Lower lobe of right lung (tissue), 2 donors: ENCODE results near the gene PAQR5. TPM values are rescaled to one million over a fixed set of nuclear protein-coding genes. Genes with fewer than 3 reads are reported as not detected.

Experiments
- ATAC-seq, 2 donors: fragments of 200-7000 bp; cut with Tn5 transposase; one replicate each; pipeline ENCODE4 v1.9.1; 2020 to 2022; ENCODE audit warnings: mild to moderate bottlenecking in 2 of 2, moderate library complexity in 2 of 2
- DNase-seq: peaks from one replicate; pipeline ENCODE4 v3.0.0-alpha.2; 2020
- H3K27ac ChIP-seq: fragments of 200-600 bp; one replicate; pipeline ENCODE4 v1.8.0; 2022
- H3K27me3 ChIP-seq: fragments of 200-600 bp; one replicate; pipeline ENCODE4 v1.8.0; 2022; ENCODE audit warnings: low read depth
- H3K36me3 ChIP-seq: fragments of 200-600 bp; one replicate; pipeline ENCODE4 v1.8.0; 2022; ENCODE audit warnings: mild to moderate bottlenecking
- H3K4me1 ChIP-seq: fragments of 200-600 bp; one replicate; pipeline ENCODE4 v1.8.0; 2022
- H3K4me3 ChIP-seq: fragments of 200-600 bp; one replicate; pipeline ENCODE4 v1.8.0; 2022; ENCODE audit warnings: mild to moderate bottlenecking
- H3K9me3 ChIP-seq: fragments of 200-600 bp; one replicate; pipeline ENCODE4 v1.8.0; 2022
- intact Hi-C: fragments of 100-400 bp; cut with DNase I; formaldehyde crosslinking; loops from one replicate; pipeline ENCODE4 v1.11.0; 2022
- total RNA-seq: library from RNA; stranded (reverse); fragmentation: NEBNext Ultra II Directional; extraction: Animal tissue kit (Norgen Biotek cat#: 25700); gene quantifications from one replicate; pipeline ENCODE4 v1.2.1, GENCODE V29; 2021
- TF ChIP-seq, protein P1 (sequence below): fragments of 200-600 bp; IDR thresholded peaks from one replicate; pipeline ENCODE4 v1.8.0; 2022; ENCODE audit warnings: antibody characterized with exemption, mild to moderate bottlenecking
- donor health status: DM: no; HTN: yes; CAD: no; lungs with severe emphysema.

The PAQR5 gene
- total RNA-seq, 1 donor from 2014 or later = 30.6 TPM

DNA sequence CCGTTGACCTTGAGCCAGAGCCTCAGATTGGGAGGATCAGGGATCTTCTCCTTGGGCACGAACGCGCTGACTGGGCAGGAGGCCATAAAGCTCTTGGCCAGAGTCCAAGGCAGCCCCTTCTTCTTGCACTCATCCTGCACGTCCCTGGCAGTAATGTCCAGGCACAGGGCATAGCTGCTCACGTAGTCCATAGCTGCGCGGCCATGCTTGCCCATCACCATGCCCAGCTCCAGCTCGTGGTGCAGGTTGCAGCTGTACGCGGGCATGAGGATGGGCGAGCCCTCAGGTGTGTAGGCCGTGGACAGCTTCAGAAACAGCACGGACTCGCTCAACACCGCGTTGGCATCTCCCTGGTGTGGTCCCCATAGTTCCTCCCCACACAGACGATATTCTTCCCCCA, 136.0 kb downstream of the PAQR5 start:
- no peaks in the 10 kb centered on the region for H3K4me1 ChIP-seq
- TF ChIP-seq, protein P1, sequence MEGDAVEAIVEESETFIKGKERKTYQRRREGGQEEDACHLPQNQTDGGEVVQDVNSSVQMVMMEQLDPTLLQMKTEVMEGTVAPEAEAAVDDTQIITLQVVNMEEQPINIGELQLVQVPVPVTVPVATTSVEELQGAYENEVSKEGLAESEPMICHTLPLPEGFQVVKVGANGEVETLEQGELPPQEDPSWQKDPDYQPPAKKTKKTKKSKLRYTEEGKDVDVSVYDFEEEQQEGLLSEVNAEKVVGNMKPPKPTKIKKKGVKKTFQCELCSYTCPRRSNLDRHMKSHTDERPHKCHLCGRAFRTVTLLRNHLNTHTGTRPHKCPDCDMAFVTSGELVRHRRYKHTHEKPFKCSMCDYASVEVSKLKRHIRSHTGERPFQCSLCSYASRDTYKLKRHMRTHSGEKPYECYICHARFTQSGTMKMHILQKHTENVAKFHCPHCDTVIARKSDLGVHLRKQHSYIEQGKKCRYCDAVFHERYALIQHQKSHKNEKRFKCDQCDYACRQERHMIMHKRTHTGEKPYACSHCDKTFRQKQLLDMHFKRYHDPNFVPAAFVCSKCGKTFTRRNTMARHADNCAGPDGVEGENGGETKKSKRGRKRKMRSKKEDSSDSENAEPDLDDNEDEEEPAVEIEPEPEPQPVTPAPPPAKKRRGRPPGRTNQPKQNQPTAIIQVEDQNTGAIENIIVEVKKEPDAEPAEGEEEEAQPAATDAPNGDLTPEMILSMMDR = no peak
- intact Hi-C loops = no loop called here
- H3K9me3 ChIP-seq = no peaks in the 10 kb centered on the region
- H3K27me3 ChIP-seq = no peaks in the 10 kb centered on the region
- H3K36me3 ChIP-seq = no peaks in the 10 kb centered on the region
- H3K27ac ChIP-seq = no peak overlapping the region
- ATAC-seq (no peak), DNase-seq (no peak)
- no peak overlapping the region for H3K4me3 ChIP-seq

DNA sequence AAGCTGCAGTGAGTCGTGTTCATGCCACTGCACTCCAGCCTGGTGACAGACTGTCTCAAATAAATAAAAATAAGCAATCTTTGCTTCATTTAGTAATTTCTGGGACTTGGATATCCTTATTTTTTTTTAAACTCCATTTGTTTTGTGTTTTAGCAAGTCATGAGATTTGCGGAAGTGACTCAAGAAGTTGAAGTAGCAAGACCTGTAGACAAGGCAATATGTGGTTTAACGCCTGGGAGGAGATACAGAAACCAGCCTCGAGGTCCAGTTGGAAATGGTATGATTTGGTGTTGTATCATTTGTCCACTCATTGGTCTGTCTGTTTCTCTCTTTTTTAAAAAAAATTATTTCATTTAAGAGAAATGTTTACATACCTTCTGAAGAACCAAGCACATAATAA, 137.3 kb downstream of the PAQR5 start:
- Histone ChIP-seq H3K4me3 (no peak overlapping the region), H3K9me3 (no peaks in the 10 kb centered on the region), H3K27me3 (no peaks in the 10 kb centered on the region), H3K4me1 (no peaks in the 10 kb centered on the region), H3K36me3 (no peaks in the 10 kb centered on the region), H3K27ac (no peak overlapping the region)
- intact Hi-C loops = no loop called here
- TF ChIP-seq, protein P1 = no peak
- no peak for DNase-seq
- ATAC-seq = no peak

DNA sequence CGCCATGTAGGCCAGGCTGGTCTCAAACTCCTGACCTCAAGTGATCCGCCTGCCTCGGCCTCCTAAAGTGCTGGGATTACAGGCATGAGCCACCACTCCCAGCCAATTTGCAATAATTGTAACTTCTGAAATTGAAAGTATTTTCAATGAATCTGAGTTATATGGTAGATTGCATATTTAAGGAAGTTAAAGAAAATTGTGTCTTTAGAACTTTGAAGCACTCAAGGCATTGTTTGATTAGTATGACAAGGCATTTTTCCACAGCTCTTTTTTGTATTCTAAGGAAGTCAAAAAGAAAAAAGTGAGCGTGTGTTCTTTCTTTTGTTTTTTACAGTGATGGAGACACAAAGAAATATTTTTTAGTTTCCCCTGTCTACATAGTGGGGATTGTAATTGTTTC, 138.2 kb downstream of the PAQR5 start:
- ATAC-seq = no peak

DNA sequence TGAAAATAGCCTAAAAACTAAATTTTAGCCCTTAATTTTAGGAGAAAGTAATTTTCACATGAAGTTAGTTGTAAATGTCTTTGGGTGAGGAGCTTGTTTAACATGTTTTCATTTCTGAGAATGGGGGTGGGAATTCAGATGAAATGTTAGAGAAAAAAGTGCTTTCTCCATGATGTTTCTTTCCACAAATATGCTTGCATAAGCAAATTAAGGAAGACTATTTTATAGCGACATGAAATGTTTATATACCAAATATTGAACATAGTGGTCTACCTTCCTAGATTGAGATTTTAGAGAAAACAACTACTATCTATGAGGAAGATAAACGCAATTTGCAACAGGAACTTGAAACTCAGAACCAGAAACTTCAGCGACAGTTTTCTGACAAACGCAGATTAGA, 140.9 kb downstream of the PAQR5 start:
- DNase-seq = no peak
- Histone ChIP-seq H3K36me3 (no peaks in the 10 kb centered on the region), H3K4me3 (no peak overlapping the region), H3K27me3 (no peaks in the 10 kb centered on the region), H3K9me3 (no peaks in the 10 kb centered on the region), H3K27ac (no peak overlapping the region), H3K4me1 (no peaks in the 10 kb centered on the region)
- no peak for ATAC-seq
- intact Hi-C loops = no loop called here
- TF ChIP-seq, protein P1 = no peak

More for the DNA sequence above, 138.2 kb downstream of the PAQR5 start:
- intact Hi-C loops = no loop called here
- H3K27me3 ChIP-seq = no peaks in the 10 kb centered on the region
- H3K27ac ChIP-seq = no peak overlapping the region
- no peak for DNase-seq
- no peaks in the 10 kb centered on the region for H3K9me3 ChIP-seq
- no peak overlapping the region for H3K4me3 ChIP-seq
- TF ChIP-seq, protein P1 = no peak
- no peaks in the 10 kb centered on the region for H3K36me3 ChIP-seq
- no peaks in the 10 kb centered on the region for H3K4me1 ChIP-seq

DNA sequence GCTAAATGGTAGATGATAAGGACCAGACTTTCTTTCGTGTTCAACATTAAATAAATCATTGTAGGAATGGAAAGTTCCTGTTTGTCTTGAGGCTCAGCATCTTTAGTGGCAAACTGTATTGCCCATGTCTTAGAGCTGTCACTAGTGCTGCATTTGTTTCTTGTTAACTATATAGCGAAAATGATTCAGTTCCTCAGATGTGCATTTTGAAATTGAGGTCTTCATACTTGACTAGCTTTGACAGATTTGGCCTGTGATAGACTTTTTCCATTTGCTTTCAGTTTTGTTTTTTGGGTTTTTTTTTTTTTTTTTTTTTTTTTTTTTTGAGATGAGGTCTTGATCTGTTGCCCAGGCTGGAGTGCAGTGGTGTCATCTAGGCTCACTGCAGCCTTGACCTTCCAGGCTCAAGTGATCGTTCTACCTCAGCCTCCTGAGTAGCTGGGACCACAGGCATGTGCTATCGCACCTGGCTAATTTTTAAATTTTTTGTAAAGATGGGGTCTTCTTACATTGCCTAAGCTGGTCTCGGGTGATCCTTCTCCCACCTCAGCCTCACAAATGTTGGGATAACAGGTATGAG, 144.4 kb downstream of the PAQR5 start:
- Histone ChIP-seq H3K27ac (no peak overlapping the region), H3K36me3 (no peaks in the 10 kb centered on the region), H3K4me1 (no peaks in the 10 kb centered on the region), H3K27me3 (no peaks in the 10 kb centered on the region), H3K4me3 (no peak overlapping the region), H3K9me3 (no peaks in the 10 kb centered on the region)
- ATAC-seq (no peak), DNase-seq (no peak)
- TF ChIP-seq, protein P1 = no peak
- intact Hi-C loops = no loop called here
